ENCODE measurements around the gene MEN1.

MEN1 gene

GRCh38 chr11:64765291-64765850, 45.0 kb downstream of the MEN1 start:
- no peak for ATAC-seq
- no peak for TF ChIP-seq PATZ1 (CRISPR knock-in tag; IDR thresholded peaks at IDR 0.05; ENCODE audit: borderline replicate concordance)
- no peak for TF ChIP-seq ZFP30 (CRISPR knock-in tag; IDR thresholded peaks at IDR 0.05)
- TF ChIP-seq, protein P1, sequence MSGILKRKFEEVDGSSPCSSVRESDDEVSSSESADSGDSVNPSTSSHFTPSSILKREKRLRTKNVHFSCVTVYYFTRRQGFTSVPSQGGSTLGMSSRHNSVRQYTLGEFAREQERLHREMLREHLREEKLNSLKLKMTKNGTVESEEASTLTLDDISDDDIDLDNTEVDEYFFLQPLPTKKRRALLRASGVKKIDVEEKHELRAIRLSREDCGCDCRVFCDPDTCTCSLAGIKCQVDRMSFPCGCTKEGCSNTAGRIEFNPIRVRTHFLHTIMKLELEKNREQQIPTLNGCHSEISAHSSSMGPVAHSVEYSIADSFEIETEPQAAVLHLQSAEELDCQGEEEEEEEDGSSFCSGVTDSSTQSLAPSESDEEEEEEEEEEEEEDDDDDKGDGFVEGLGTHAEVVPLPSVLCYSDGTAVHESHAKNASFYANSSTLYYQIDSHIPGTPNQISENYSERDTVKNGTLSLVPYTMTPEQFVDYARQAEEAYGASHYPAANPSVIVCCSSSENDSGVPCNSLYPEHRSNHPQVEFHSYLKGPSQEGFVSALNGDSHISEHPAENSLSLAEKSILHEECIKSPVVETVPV (CRISPR knock-in tag; IDR thresholded peaks at IDR 0.05): no peak
- TF ChIP-seq ZNF70 (CRISPR knock-in tag; IDR thresholded peaks at IDR 0.05): no peak
- no peak for TF ChIP-seq ZFP3 (CRISPR knock-in tag; IDR thresholded peaks at IDR 0.05)
- no peak for TF ChIP-seq CSDC2 (CRISPR knock-in tag; IDR thresholded peaks at IDR 0.05)
- TF ChIP-seq, protein P2, sequence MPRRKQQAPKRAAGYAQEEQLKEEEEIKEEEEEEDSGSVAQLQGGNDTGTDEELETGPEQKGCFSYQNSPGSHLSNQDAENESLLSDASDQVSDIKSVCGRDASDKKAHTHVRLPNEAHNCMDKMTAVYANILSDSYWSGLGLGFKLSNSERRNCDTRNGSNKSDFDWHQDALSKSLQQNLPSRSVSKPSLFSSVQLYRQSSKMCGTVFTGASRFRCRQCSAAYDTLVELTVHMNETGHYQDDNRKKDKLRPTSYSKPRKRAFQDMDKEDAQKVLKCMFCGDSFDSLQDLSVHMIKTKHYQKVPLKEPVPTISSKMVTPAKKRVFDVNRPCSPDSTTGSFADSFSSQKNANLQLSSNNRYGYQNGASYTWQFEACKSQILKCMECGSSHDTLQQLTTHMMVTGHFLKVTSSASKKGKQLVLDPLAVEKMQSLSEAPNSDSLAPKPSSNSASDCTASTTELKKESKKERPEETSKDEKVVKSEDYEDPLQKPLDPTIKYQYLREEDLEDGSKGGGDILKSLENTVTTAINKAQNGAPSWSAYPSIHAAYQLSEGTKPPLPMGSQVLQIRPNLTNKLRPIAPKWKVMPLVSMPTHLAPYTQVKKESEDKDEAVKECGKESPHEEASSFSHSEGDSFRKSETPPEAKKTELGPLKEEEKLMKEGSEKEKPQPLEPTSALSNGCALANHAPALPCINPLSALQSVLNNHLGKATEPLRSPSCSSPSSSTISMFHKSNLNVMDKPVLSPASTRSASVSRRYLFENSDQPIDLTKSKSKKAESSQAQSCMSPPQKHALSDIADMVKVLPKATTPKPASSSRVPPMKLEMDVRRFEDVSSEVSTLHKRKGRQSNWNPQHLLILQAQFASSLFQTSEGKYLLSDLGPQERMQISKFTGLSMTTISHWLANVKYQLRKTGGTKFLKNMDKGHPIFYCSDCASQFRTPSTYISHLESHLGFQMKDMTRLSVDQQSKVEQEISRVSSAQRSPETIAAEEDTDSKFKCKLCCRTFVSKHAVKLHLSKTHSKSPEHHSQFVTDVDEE (CRISPR knock-in tag; IDR thresholded peaks at IDR 0.05): no peak
- no peak for TF ChIP-seq ARNTL (CRISPR knock-in tag; IDR thresholded peaks at IDR 0.05; ENCODE audit: borderline replicate concordance, low read depth)
- TF ChIP-seq, protein P3, sequence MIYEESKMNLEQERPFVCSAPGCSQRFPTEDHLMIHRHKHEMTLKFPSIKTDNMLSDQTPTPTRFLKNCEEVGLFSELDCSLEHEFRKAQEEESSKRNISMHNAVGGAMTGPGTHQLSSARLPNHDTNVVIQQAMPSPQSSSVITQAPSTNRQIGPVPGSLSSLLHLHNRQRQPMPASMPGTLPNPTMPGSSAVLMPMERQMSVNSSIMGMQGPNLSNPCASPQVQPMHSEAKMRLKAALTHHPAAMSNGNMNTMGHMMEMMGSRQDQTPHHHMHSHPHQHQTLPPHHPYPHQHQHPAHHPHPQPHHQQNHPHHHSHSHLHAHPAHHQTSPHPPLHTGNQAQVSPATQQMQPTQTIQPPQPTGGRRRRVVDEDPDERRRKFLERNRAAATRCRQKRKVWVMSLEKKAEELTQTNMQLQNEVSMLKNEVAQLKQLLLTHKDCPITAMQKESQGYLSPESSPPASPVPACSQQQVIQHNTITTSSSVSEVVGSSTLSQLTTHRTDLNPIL (CRISPR knock-in tag; IDR thresholded peaks at IDR 0.05; ENCODE audit: low read depth): no peak
- no peak for TF ChIP-seq RARB (CRISPR knock-in tag; IDR thresholded peaks at IDR 0.05)
- no peak for TF ChIP-seq ZC3H10 (CRISPR knock-in tag; IDR thresholded peaks at IDR 0.05)
- TF ChIP-seq PPARA (CRISPR knock-in tag; IDR thresholded peaks at IDR 0.05; ENCODE audit: borderline replicate concordance): no peak
- no peak for TF ChIP-seq ESRRG (CRISPR knock-in tag; IDR thresholded peaks at IDR 0.05)
- TF ChIP-seq ISL1 (CRISPR knock-in tag; IDR thresholded peaks at IDR 0.05): no peak
- no peak for TF ChIP-seq TOX (CRISPR knock-in tag; IDR thresholded peaks at IDR 0.05; ENCODE audit: borderline replicate concordance)
- no peak for TF ChIP-seq OSR1 (CRISPR knock-in tag; IDR thresholded peaks at IDR 0.05)

- ATAC-seq: no peak
- TF ChIP-seq CSDC2 (CRISPR knock-in tag; IDR thresholded peaks at IDR 0.05) (no peak), ZFP30 (CRISPR knock-in tag; IDR thresholded peaks at IDR 0.05) (no peak), RARB (CRISPR knock-in tag; IDR thresholded peaks at IDR 0.05) (no peak), ZC3H10 (CRISPR knock-in tag; IDR thresholded peaks at IDR 0.05) (no peak), ESRRG (CRISPR knock-in tag; IDR thresholded peaks at IDR 0.05) (no peak), SNAI2 (CRISPR knock-in tag; IDR thresholded peaks at IDR 0.05) (no peak), POU6F1 (CRISPR knock-in tag; IDR thresholded peaks at IDR 0.05; ENCODE audit: borderline replicate concordance, low read depth) (no peak), PATZ1 (CRISPR knock-in tag; IDR thresholded peaks at IDR 0.05; ENCODE audit: borderline replicate concordance) (no peak), ZNF8 (CRISPR knock-in tag; IDR thresholded peaks at IDR 0.05) (no peak), TCF4 (CRISPR knock-in tag; IDR thresholded peaks at IDR 0.05; ENCODE audit: borderline replicate concordance) (no peak), TOX (CRISPR knock-in tag; IDR thresholded peaks at IDR 0.05; ENCODE audit: borderline replicate concordance) (no peak), ZFP3 (CRISPR knock-in tag; IDR thresholded peaks at IDR 0.05) (no peak), OSR1 (CRISPR knock-in tag; IDR thresholded peaks at IDR 0.05) (no peak)
- TF ChIP-seq, protein P2 (CRISPR knock-in tag; IDR thresholded peaks at IDR 0.05): no peak
- TF ChIP-seq, protein P3 (CRISPR knock-in tag; IDR thresholded peaks at IDR 0.05; ENCODE audit: low read depth): no peak
Observed at GRCh38 chr11:64764753-64765152, 45.6 kb downstream of the MEN1 start.
